ENCODE data around the gene SEMA3D. TPM values are rescaled to one million over a fixed set of nuclear protein-coding genes. Genes with fewer than 3 reads are reported as not detected.

SEMA3D gene
- total RNA-seq, 1 experiment from 2014 or later, result 4.8 TPM

DNA sequence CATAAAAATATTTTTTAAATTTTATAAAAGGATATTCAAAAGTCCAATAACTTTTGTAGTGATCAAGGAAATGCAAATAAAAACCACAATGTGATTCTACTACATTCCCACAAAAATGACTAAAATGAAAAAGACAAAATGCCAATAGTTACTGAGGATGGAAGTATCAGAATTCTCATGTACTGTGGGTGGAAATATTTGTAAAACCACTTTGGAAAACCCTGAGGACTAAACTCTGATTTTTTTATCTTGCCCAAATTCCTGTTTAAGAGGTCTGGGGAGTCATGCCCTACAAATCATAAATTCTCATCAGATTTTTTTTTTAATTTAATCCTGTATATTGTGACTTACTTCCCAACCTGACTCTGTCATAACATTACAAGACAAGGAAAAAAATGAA, 9.8 kb upstream of the SEMA3D start:
- Histone ChIP-seq H3K27me3 (ENCODE audit: insufficient read depth, low read depth) (no peaks in the 10 kb centered on the region), H3K36me3 (ENCODE audit: low read depth) (no peaks in the 10 kb centered on the region), H3K79me2 (ENCODE audit: low read depth) (no peaks in the 10 kb centered on the region), H4K20me1 (ENCODE audit: insufficient read depth) (no peaks in the 10 kb centered on the region), H3K27ac (no peak overlapping the region), H3F3A (ENCODE audit: insufficient read depth, low read depth) (no peaks in the 10 kb centered on the region), H3K4me3 (no peak overlapping the region), H2AFZ (no peak overlapping the region), H3K4me1 (replicated peaks; ENCODE audit: insufficient read depth) (no peaks in the 10 kb centered on the region), H3K4me2 (no peak overlapping the region), H3K9me2 (ENCODE audit: insufficient read depth) (no peaks in the 10 kb centered on the region), H3K9me3 (ENCODE audit: insufficient read depth, low read depth) (no peaks in the 10 kb centered on the region)
- POLR2A ChIA-PET (ENCODE audit: unreplicated experiment), result no interaction called here
- no TSS peak for BruUV-seq (replicated peaks)
- DNase-seq, result no peak
- TF ChIP-seq, protein P1, sequence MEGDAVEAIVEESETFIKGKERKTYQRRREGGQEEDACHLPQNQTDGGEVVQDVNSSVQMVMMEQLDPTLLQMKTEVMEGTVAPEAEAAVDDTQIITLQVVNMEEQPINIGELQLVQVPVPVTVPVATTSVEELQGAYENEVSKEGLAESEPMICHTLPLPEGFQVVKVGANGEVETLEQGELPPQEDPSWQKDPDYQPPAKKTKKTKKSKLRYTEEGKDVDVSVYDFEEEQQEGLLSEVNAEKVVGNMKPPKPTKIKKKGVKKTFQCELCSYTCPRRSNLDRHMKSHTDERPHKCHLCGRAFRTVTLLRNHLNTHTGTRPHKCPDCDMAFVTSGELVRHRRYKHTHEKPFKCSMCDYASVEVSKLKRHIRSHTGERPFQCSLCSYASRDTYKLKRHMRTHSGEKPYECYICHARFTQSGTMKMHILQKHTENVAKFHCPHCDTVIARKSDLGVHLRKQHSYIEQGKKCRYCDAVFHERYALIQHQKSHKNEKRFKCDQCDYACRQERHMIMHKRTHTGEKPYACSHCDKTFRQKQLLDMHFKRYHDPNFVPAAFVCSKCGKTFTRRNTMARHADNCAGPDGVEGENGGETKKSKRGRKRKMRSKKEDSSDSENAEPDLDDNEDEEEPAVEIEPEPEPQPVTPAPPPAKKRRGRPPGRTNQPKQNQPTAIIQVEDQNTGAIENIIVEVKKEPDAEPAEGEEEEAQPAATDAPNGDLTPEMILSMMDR (conservative IDR thresholded peaks at IDR 0.05), result no peak
- TF ChIP-seq EZH2 (IDR thresholded peaks at IDR 0.05; ENCODE audit: low read depth), result no peak
- intact Hi-C loops (cut with micrococcal nuclease; ENCODE audit: unreplicated experiment), result loop anchor here (10.0 kb wide), 1 partner anchor 638 kb away; no protein-coding TSS in a partner anchor
- CTCF ChIA-PET, result no interaction called here

DNA sequence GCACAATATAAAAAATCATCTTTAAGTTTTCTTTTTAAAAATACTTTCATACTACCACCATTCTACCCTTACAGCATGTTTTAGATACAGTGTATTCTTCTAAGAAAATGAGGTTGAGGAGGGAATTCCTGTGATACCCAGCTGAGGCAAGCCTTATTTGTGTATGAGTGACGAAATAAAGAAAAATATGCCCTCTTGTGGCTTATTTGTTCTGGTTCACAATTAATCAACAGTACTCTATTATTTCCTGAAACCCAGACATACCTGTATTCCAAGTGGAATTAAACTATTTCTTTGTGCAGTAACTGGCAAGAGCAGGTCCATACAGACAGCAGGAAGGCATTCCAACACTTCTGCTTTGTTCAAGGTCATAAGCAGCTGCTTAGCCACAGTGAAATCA, 4.5 kb upstream of the SEMA3D start:
- Histone ChIP-seq H3K36me3 (ENCODE audit: low read depth) (no peaks in the 10 kb centered on the region), H3K9me2 (ENCODE audit: insufficient read depth) (no peaks in the 10 kb centered on the region), H3K4me3 (no peak overlapping the region), H4K20me1 (ENCODE audit: insufficient read depth) (no peaks in the 10 kb centered on the region), H3K27me3 (ENCODE audit: insufficient read depth, low read depth) (peaks cover under 1% of the 10 kb centered on the region; the same call in 1 of the 2 replicates), H3K4me2 (no peak overlapping the region), H2AFZ (no peak overlapping the region), H3K79me2 (ENCODE audit: low read depth) (no peaks in the 10 kb centered on the region), H3F3A (ENCODE audit: insufficient read depth, low read depth) (no peaks in the 10 kb centered on the region), H3K4me1 (replicated peaks; ENCODE audit: insufficient read depth) (no peaks in the 10 kb centered on the region), H3K27ac (no peak overlapping the region), H3K9me3 (ENCODE audit: insufficient read depth, low read depth) (no peaks in the 10 kb centered on the region)
- ChIA-PET CTCF (interaction anchor here (1.7 kb wide), 1 partner anchor 150 kb away, joined by 6 read pairs; no protein-coding TSS in a partner anchor), POLR2A (ENCODE audit: unreplicated experiment) (no interaction called here)
- DNase-seq, result no peak
- TF ChIP-seq, protein P1 (conservative IDR thresholded peaks at IDR 0.05), result peak; percentile 56
- no peak for TF ChIP-seq EZH2 (IDR thresholded peaks at IDR 0.05; ENCODE audit: low read depth)
- intact Hi-C loops (cut with micrococcal nuclease; ENCODE audit: unreplicated experiment), result loop anchor here (1.0 to 10.0 kb wide), 3 partner anchors 150 to 643 kb away; no protein-coding TSS in a partner anchor
- no TSS peak for BruUV-seq (replicated peaks)

DNA sequence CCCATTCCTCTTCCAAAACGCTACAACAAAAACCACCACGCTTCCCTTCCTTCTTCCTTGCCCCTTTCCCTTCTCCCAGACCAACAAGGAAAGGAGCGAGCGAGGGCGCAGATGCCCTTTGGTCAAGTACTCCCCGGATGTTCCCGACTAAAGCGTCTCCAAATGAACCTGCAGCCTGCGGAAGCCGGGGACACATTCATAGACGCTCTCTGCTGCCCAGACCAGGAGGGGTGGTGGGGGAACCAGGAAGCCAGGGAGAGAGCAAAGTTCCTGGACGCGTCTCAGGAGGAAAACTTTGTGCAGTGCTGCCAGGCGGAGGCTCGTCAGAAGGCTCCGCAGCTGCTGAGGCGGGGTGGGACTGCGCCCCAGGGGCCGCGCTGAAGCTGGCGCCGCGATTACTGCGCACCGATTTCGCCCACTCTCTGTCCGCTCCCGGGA, 754 bp downstream of the SEMA3D start:
- H3K4me1 ChIP-seq (replicated peaks; ENCODE audit: insufficient read depth), result no peaks in the 10 kb centered on the region
- peak in 1 of 2 experiments; percentile 39 for DNase-seq
- H3K79me2 ChIP-seq (ENCODE audit: low read depth), result no peaks in the 10 kb centered on the region
- peak overlapping the region; percentile 63 for H3K4me3 ChIP-seq
- peak overlapping the region; percentile 95 for H2AFZ ChIP-seq
- CTCF ChIA-PET, result interaction anchor here (0.5 kb wide), 1 partner anchor 1719 kb away, joined by 3 read pairs; no protein-coding TSS in a partner anchor
- TF ChIP-seq, protein P1 (conservative IDR thresholded peaks at IDR 0.05), result no peak
- TF ChIP-seq EZH2 (IDR thresholded peaks at IDR 0.05; ENCODE audit: low read depth), result no peak
- no peaks in the 10 kb centered on the region for H3K36me3 ChIP-seq (ENCODE audit: low read depth)
- H3K9me2 ChIP-seq (ENCODE audit: insufficient read depth), result no peaks in the 10 kb centered on the region
- no peaks in the 10 kb centered on the region for H4K20me1 ChIP-seq (ENCODE audit: insufficient read depth)
- H3F3A ChIP-seq (ENCODE audit: insufficient read depth, low read depth), result no peaks in the 10 kb centered on the region
- H3K27me3 ChIP-seq (ENCODE audit: insufficient read depth, low read depth), result peaks cover 13% of the 10 kb centered on the region; the same call in 1 of the 2 replicates
- H3K9me3 ChIP-seq (ENCODE audit: insufficient read depth, low read depth), result no peaks in the 10 kb centered on the region
- no peak overlapping the region for H3K27ac ChIP-seq
- H3K4me2 ChIP-seq, result peak overlapping the region; percentile 84
- no TSS peak for BruUV-seq (replicated peaks)
- POLR2A ChIA-PET (ENCODE audit: unreplicated experiment), result no interaction called here
- intact Hi-C loops (cut with micrococcal nuclease; ENCODE audit: unreplicated experiment), result loop anchor here (2.0 to 5.0 kb wide), 2 partner anchors 145 to 281 kb away; no protein-coding TSS in a partner anchor
